Neuronal stem cell (in vitro differentiated cells): Measurements from ENCODE around the gene PIEZO2.

ENCODE experiments used
- DNase-seq: peaks from one replicate; pipeline ENCODE4 v3.0.0-alpha.2; 2013; ENCODE audit warnings: low spot score
- H2AFZ ChIP-seq: one replicate; pipeline ENCODE4 v1.6.1; 2013; ENCODE audit warnings: mild to moderate bottlenecking, low read length, inconsistent platforms
- H2AK5ac ChIP-seq: 2 replicates; pipeline ENCODE4 v1.6.1; 2013; ENCODE audit warnings: low read depth, mild to moderate bottlenecking, inconsistent platforms, low read length, moderate library complexity, mixed read lengths
- H2BK120ac ChIP-seq: 2 replicates; pipeline ENCODE4 v1.6.1; 2013; ENCODE audit warnings: low read depth, mild to moderate bottlenecking, inconsistent platforms, low read length, moderate library complexity, mixed read lengths
- H2BK12ac ChIP-seq: one replicate; pipeline ENCODE4 v1.6.1; 2013; ENCODE audit warnings: low read length, inconsistent platforms
- H2BK15ac ChIP-seq: 2 replicates; pipeline ENCODE4 v1.6.1; 2013; ENCODE audit warnings: mild to moderate bottlenecking, low read length, inconsistent platforms, mixed read lengths
- H2BK5ac ChIP-seq: one replicate; pipeline ENCODE4 v1.6.1; 2013; ENCODE audit warnings: inconsistent platforms, mild to moderate bottlenecking, low read length, moderate library complexity
- H3K14ac ChIP-seq: one replicate; pipeline ENCODE4 v1.6.1; 2013; ENCODE audit warnings: low read length, inconsistent platforms
- H3K18ac ChIP-seq: 2 replicates; pipeline ENCODE4 v1.6.1; 2013; ENCODE audit warnings: low read length, inconsistent platforms
- H3K23ac ChIP-seq: 2 replicates; pipeline ENCODE4 v1.6.1; 2013; ENCODE audit warnings: low read depth, mild to moderate bottlenecking, mixed read lengths, low read length, inconsistent platforms; ENCODE audit not compliant: poor library complexity
- H3K27ac ChIP-seq: replicated peaks from 3 replicates; pipeline ENCODE4 v1.5.1; 2013; ENCODE audit warnings: low read length, inconsistent platforms
- H3K27me3 ChIP-seq, 3 experiments: 2 replicates each; pipeline ENCODE4 v1.6.1; 2013; ENCODE audit warnings: low read length in 3 of 3, mild to moderate bottlenecking in 2 of 3, inconsistent platforms in 1 of 3, low read depth in 1 of 3, mixed read lengths in 1 of 3, moderate library complexity in 1 of 3; ENCODE audit not compliant: control insufficient read depth in 3 of 3, insufficient read depth in 3 of 3
- H3K36me3 ChIP-seq, 2 donors: replicated peaks in 1 of 2; 2 replicates each; pipeline ENCODE4 v1.6.1; 2013; ENCODE audit warnings: low read length in 2 of 2; ENCODE audit not compliant: control insufficient read depth in 2 of 2, insufficient read depth in 2 of 2
- H3K4ac ChIP-seq: 2 replicates; pipeline ENCODE4 v1.6.1; 2013; ENCODE audit warnings: inconsistent platforms, mild to moderate bottlenecking, low read length, moderate library complexity
- H3K4me1 ChIP-seq, 2 donors: 1 replicate in 1 of 2; 2 replicates in 1 of 2; pipeline ENCODE4 v1.6.1; 2013; ENCODE audit warnings: low read length in 2 of 2, low read depth in 1 of 2; ENCODE audit not compliant: control insufficient read depth in 2 of 2, insufficient read depth in 1 of 2
- H3K4me2 ChIP-seq: one replicate; pipeline ENCODE4 v1.6.1; 2013; ENCODE audit warnings: mild to moderate bottlenecking, low read length, inconsistent platforms; ENCODE audit not compliant: insufficient read depth, poor library complexity, severe bottlenecking
- H3K4me3 ChIP-seq, 2 donors: 2 replicates each; pipeline ENCODE4 v1.5.1; 2013; ENCODE audit warnings: low read length in 2 of 2, mild to moderate bottlenecking in 2 of 2, inconsistent platforms in 1 of 2, moderate library complexity in 1 of 2
- H3K79me1 ChIP-seq: one replicate; pipeline ENCODE4 v1.6.1; 2013; ENCODE audit warnings: low read depth, mild to moderate bottlenecking, inconsistent platforms, low read length, moderate library complexity
- H3K9ac ChIP-seq: one replicate; pipeline ENCODE4 v1.6.1; 2013; ENCODE audit warnings: mild to moderate bottlenecking, low read depth, low read length, inconsistent platforms; ENCODE audit not compliant: poor library complexity
- H3K9me3 ChIP-seq, 2 donors: replicated peaks in 1 of 2; 2 replicates each; pipeline versions ENCODE3 to v1.6.1; 2013; ENCODE audit warnings: low read length in 2 of 2, mild to moderate bottlenecking in 2 of 2, inconsistent platforms in 1 of 2, low read depth in 1 of 2, mixed read lengths in 1 of 2, moderate library complexity in 1 of 2; ENCODE audit not compliant: control insufficient read depth in 2 of 2, insufficient read depth in 1 of 2
- H4K8ac ChIP-seq: one replicate; pipeline ENCODE4 v1.6.1; 2013; ENCODE audit warnings: low read depth, mild to moderate bottlenecking, inconsistent platforms, low read length, moderate library complexity
- H4K91ac ChIP-seq: one replicate; pipeline ENCODE4 v1.6.1; 2013; ENCODE audit warnings: low read length, low read depth, mild to moderate bottlenecking, inconsistent platforms; ENCODE audit not compliant: poor library complexity
- WGBS, 2 donors: extraction: QIAGEN DNeasy Blood & Tissue Kit; methylation state at CpG; one replicate each; pipeline ENCODE4 v1.1.7; 2013; ENCODE audit warnings: missing lambda C conversion rate in 2 of 2, mixed read lengths in 1 of 2; ENCODE audit not compliant: insufficient read length in 2 of 2, insufficient replicate concordance in 1 of 2; ENCODE audit errors: extremely low coverage in 2 of 2; 5-methylcytosine and 5-hydroxymethylcytosine counted together

PIEZO2 gene

DNA sequence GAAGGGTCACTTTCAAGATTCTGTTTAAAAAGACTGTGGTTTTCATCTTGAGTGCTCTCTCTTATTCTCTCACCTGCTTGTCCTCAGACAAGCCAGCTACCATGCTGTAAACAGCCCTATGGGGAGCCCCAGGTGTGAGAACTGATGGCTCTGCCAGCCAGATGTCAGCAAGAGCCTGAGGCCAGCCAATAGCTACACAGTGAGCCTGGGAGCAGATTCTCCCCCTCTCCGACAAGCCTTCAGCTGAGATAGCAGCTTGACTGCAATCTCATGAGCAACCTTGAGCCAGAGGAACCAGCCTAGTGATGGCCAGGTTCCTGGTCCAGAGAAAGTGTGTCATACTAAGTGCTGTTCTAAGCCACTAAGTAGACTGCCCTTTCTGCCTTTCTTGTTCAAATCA is 351.5 kb downstream of the PIEZO2 start:
- WGBS, 2 donors, result no CpG with 5 or more reads among the region's 1 CpG
- no peak overlapping the region for H3K4ac ChIP-seq
- no peak overlapping the region for H3K14ac ChIP-seq
- no peak overlapping the region for H3K9ac ChIP-seq
- H3K36me3 ChIP-seq, result no peaks in the 10 kb centered on the region
- no peak overlapping the region for H2BK12ac ChIP-seq
- no peaks in the 10 kb centered on the region for H3K79me1 ChIP-seq
- H3K23ac ChIP-seq, result no peak overlapping the region
- H4K91ac ChIP-seq, result no peak overlapping the region
- DNase-seq, result no peak
- no peak overlapping the region for H2AK5ac ChIP-seq
- H2BK5ac ChIP-seq, result no peak overlapping the region
- H3K4me3 ChIP-seq, result no peak overlapping the region
- no peaks in the 10 kb centered on the region for H3K9me3 ChIP-seq
- H2AFZ ChIP-seq, result no peak overlapping the region
- no peak overlapping the region for H3K18ac ChIP-seq
- H4K8ac ChIP-seq, result no peak overlapping the region
- H2BK120ac ChIP-seq, result no peak overlapping the region
- no peaks in the 10 kb centered on the region for H3K4me1 ChIP-seq
- H3K27ac ChIP-seq, result no peak overlapping the region
- no peak overlapping the region for H3K4me2 ChIP-seq
- H2BK15ac ChIP-seq, result no peak overlapping the region
- H3K27me3 ChIP-seq, result no peaks in the 10 kb centered on the region

DNA sequence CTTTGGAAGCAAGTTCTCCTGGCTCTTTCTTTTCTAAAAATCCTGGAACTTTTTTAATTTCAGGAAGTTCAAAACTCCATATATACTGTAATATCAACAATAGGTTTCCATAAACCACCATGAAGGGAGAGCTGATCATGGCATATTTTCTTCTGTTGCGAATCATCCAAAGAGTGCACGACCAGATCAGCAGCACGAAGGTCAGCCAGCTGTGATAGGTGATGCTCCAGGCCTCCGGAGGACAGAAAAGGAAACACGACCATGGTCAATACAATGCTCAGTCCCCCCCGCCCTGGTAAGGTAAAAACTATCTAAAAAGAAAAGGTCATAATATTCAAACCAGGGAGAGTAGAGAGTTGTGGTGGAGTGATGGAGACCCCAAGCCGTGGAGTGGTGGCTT is 354.6 kb downstream of the PIEZO2 start:
- Histone ChIP-seq H3K79me1 (no peaks in the 10 kb centered on the region), H3K4me3 (no peak overlapping the region), H2AFZ (no peak overlapping the region), H4K8ac (no peak overlapping the region), H3K36me3 (no peaks in the 10 kb centered on the region), H2BK5ac (no peak overlapping the region), H3K4me1 (no peaks in the 10 kb centered on the region), H2BK15ac (no peak overlapping the region), H4K91ac (no peak overlapping the region), H2BK12ac (no peak overlapping the region), H3K9ac (no peak overlapping the region), H3K9me3 (no peaks in the 10 kb centered on the region), H2BK120ac (no peak overlapping the region), H3K27me3 (no peaks in the 10 kb centered on the region), H3K18ac (no peak overlapping the region), H2AK5ac (no peak overlapping the region), H3K14ac (no peak overlapping the region), H3K27ac (no peak overlapping the region), H3K4ac (no peak overlapping the region), H3K4me2 (no peak overlapping the region), H3K23ac (no peak overlapping the region)
- WGBS, 2 donors, result no CpG with 5 or more reads among the region's 7 CpGs
- no peak for DNase-seq

DNA sequence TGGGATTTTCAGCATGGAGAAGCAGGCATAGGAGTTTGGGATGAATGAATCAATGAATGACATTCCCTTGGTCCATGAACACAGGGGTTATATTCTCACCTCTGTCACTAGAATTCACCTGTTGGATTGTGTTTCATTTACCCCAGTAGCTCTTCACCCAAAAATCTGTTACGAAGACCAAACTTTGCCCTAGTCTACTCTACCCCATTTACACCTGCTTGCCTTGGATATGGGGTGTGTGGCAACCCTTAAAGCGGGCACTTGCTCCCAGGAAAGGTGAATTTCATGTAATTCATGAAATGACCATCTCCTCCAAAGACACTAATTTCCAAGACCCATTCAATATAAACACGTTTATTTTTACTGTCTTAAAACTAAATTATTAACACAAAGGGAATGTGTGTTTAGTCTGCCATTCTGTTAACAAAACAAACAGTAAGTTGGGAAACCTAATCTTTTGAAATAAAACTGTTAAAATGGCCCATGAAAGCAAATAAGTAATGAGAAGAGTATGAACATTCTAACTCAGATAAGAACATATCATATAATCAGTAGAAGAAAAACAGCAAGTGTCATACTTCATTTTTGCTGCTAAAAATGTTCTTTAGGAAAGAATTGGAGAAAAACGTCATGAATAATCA is 355.5 kb downstream of the PIEZO2 start:
- H2BK12ac ChIP-seq, result no peak overlapping the region
- no peak overlapping the region for H3K23ac ChIP-seq
- no peak overlapping the region for H2BK15ac ChIP-seq

DNA sequence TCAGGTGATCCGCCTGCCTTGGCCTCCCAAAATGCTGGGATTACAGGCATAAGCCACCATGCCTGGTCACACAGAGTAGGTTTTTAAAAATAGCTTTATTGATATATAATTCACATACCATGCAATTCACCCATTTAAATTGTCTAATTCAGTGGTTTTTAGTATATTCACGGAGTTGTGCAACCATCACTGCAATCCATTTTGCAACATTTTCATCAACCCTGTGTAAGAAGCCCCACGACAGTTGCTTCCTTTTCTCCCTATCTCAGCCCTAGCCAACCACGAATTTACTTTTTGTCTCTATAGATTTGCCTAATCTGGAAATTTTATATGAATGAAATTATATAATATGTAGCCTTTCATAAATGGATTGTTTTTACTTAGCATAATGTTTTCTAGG is 357.2 kb downstream of the PIEZO2 start:
- no peak overlapping the region for H3K4me2 ChIP-seq
- H3K27me3 ChIP-seq, result no peaks in the 10 kb centered on the region
- no peak overlapping the region for H2BK120ac ChIP-seq
- H2AFZ ChIP-seq, result no peak overlapping the region
- H3K27ac ChIP-seq, result no peak overlapping the region
- H3K36me3 ChIP-seq, result no peaks in the 10 kb centered on the region
- no peak overlapping the region for H2AK5ac ChIP-seq
- WGBS, 2 donors, result no CpG with 5 or more reads among the region's 4 CpGs
- no peak overlapping the region for H2BK12ac ChIP-seq
- no peak overlapping the region for H3K18ac ChIP-seq
- H2BK15ac ChIP-seq, result no peak overlapping the region
- no peak overlapping the region for H4K8ac ChIP-seq
- H3K23ac ChIP-seq, result no peak overlapping the region
- no peak overlapping the region for H3K4ac ChIP-seq
- no peaks in the 10 kb centered on the region for H3K9me3 ChIP-seq
- no peak overlapping the region for H2BK5ac ChIP-seq
- no peak overlapping the region for H4K91ac ChIP-seq
- no peak for DNase-seq
- H3K4me3 ChIP-seq, result no peak overlapping the region
- no peaks in the 10 kb centered on the region for H3K4me1 ChIP-seq
- no peak overlapping the region for H3K14ac ChIP-seq
- H3K79me1 ChIP-seq, result no peaks in the 10 kb centered on the region
- H3K9ac ChIP-seq, result no peak overlapping the region

More for the DNA sequence above, 355.5 kb downstream of the PIEZO2 start:
- no peak for DNase-seq
- H3K9ac ChIP-seq, result no peak overlapping the region
- H3K4me3 ChIP-seq, result no peak overlapping the region
- no peak overlapping the region for H3K4ac ChIP-seq
- no peaks in the 10 kb centered on the region for H3K36me3 ChIP-seq
- no peaks in the 10 kb centered on the region for H3K27me3 ChIP-seq
- H3K9me3 ChIP-seq, result no peaks in the 10 kb centered on the region
- no peaks in the 10 kb centered on the region for H3K79me1 ChIP-seq
- H3K18ac ChIP-seq, result no peak overlapping the region
- no peak overlapping the region for H2AFZ ChIP-seq
- H4K91ac ChIP-seq, result no peak overlapping the region
- no peak overlapping the region for H2BK5ac ChIP-seq
- H3K4me2 ChIP-seq, result no peak overlapping the region
- H2AK5ac ChIP-seq, result no peak overlapping the region
- no peak overlapping the region for H3K27ac ChIP-seq
- no peak overlapping the region for H4K8ac ChIP-seq
- no peak overlapping the region for H2BK120ac ChIP-seq
- no CpG with 5 or more reads among the region's 4 CpGs for WGBS, 2 donors
- H3K4me1 ChIP-seq, result no peaks in the 10 kb centered on the region
- no peak overlapping the region for H3K14ac ChIP-seq
